MV-4-11 (cell line): ENCODE data around the gene CSF2.

Experiments
- DNase-seq: peaks from one replicate; lab custom pipeline; 2025; lab: John Stamatoyannopoulos, UW

CSF2 gene

GRCh38 chr5:132069994-132070393 lies 3.6 kb upstream of the CSF2 start:
- no peak for DNase-seq

GRCh38 chr5:132070460-132071337 lies 2.9 kb upstream of the CSF2 start:
- peak; percentile 45 for DNase-seq

- no peak for DNase-seq
Measured at GRCh38 chr5:132071338-132071707, 2.3 kb upstream of the CSF2 start.

GRCh38 chr5:132072070-132072469 lies 1.5 kb upstream of the CSF2 start:
- DNase-seq = no peak

GRCh38 chr5:132072528-132072927 lies 1.1 kb upstream of the CSF2 start:
- DNase-seq = no peak

- DNase-seq = no peak
Measured at GRCh38 chr5:132074091-132074771, 642 bp downstream of the CSF2 start.

- DNase-seq = no peak
Measured at GRCh38 chr5:132074772-132075718, 1.5 kb downstream of the CSF2 start.

GRCh38 chr5:132075719-132076077 lies 2.1 kb downstream of the CSF2 start:
- no peak for DNase-seq

GRCh38 chr5:132076202-132076830 lies 2.7 kb downstream of the CSF2 start:
- DNase-seq = no peak

GRCh38 chr5:132076983-132077382 lies 3.4 kb downstream of the CSF2 start:
- DNase-seq = no peak

- no peak for DNase-seq
Measured at GRCh38 chr5:132079081-132079480, 5.5 kb downstream of the CSF2 start.

- no peak for DNase-seq
Measured at GRCh38 chr5:132079619-132080018, 6.0 kb downstream of the CSF2 start.

GRCh38 chr5:132080595-132080994 lies 7.0 kb downstream of the CSF2 start:
- DNase-seq = no peak

GRCh38 chr5:132081458-132081857 lies 7.9 kb downstream of the CSF2 start:
- no peak for DNase-seq

GRCh38 chr5:132082329-132083023 lies 8.9 kb downstream of the CSF2 start:
- DNase-seq = no peak

- DNase-seq = no peak
Measured at GRCh38 chr5:132083071-132083678, 9.6 kb downstream of the CSF2 start.

- DNase-seq = no peak
Measured at GRCh38 chr5:132085686-132086085, 12.1 kb downstream of the CSF2 start.

GRCh38 chr5:132086277-132086794 lies 12.7 kb downstream of the CSF2 start:
- no peak for DNase-seq

- no peak for DNase-seq
Measured at GRCh38 chr5:132087176-132087575, 13.6 kb downstream of the CSF2 start.

GRCh38 chr5:132087661-132088060 lies 14.1 kb downstream of the CSF2 start:
- no peak for DNase-seq

GRCh38 chr5:132089363-132089762 lies 15.8 kb downstream of the CSF2 start:
- no peak for DNase-seq
